ENCODE results near the gene EPAS1. TPM values are rescaled to one million over a fixed set of nuclear protein-coding genes. Genes with fewer than 3 reads are reported as not detected.

Gene EPAS1
- total and polyA plus RNA-seq, 7 donors: 39.2 to 123 (median 80.4) TPM

DNA sequence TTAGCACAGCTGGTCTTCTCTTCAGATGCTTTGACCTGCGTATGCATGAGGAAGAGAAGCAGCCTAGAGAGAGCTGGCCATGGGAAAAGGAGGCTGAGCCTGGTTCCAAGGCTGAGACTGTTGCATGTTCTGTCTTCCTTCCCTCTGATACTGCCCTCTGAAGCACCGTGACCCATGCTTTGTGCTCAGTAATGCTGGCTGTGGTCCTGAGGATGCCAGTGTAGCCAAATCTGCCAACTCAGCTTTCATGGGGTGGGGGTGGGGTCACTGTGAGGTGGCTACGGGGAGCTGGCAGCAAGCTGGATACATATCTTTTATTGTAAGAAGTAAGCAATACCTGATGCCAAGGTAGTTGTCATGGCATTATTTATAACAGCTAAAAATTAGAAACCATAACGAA lies 41.5 kb downstream of the EPAS1 start:
- WGBS, 3 donors: 18 to 26% (median 19%) methylated on average over 4 of the region's 4 CpGs
- TF ChIP-seq, protein P1, sequence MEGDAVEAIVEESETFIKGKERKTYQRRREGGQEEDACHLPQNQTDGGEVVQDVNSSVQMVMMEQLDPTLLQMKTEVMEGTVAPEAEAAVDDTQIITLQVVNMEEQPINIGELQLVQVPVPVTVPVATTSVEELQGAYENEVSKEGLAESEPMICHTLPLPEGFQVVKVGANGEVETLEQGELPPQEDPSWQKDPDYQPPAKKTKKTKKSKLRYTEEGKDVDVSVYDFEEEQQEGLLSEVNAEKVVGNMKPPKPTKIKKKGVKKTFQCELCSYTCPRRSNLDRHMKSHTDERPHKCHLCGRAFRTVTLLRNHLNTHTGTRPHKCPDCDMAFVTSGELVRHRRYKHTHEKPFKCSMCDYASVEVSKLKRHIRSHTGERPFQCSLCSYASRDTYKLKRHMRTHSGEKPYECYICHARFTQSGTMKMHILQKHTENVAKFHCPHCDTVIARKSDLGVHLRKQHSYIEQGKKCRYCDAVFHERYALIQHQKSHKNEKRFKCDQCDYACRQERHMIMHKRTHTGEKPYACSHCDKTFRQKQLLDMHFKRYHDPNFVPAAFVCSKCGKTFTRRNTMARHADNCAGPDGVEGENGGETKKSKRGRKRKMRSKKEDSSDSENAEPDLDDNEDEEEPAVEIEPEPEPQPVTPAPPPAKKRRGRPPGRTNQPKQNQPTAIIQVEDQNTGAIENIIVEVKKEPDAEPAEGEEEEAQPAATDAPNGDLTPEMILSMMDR (IDR thresholded peaks at IDR 0.05): no peak
- DNase-seq: no peak
- intact Hi-C loops (cut with DNase I): loop anchor here (5.0 kb wide), 1 partner anchor 41 kb away; the partner anchor contains the start of gene EPAS1 (in 2 of the 2)
- H3K4me3 ChIP-seq: no peak overlapping the region
- ATAC-seq: no peak
- H3K4me1 ChIP-seq: peaks cover 68% of the 10 kb centered on the region
- no peaks in the 10 kb centered on the region for H3K36me3 ChIP-seq (ENCODE audit: insufficient read depth in 1 of 2, low read depth in 1 of 2)
- H3K9me3 ChIP-seq: no peaks in the 10 kb centered on the region
- H3K27me3 ChIP-seq (ENCODE audit: insufficient read depth in 3 of 3, low read length in 2 of 3): no peaks in the 10 kb centered on the region
- H3K27ac ChIP-seq: no peak overlapping the region

DNA sequence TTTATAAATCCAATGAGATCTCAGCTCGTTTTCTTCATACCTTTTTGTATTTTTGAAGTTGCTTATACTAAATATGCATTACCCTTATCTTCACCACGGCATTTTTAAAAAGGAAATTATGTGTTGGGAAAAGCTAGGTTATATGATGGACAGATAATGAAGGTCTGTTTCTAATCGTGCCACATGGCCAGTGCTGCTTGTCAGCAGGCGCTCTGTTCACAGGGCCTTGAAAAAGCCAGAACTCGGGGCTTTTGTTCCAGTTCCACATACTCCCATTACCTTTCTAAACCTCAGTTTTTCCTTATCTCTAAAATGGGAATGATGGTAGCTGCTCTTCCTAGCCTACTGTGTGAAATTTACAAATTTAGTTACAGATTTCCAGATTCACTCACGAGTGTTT lies 42.0 kb downstream of the EPAS1 start:
- TF ChIP-seq, protein P1 (IDR thresholded peaks at IDR 0.05): no peak
- Histone ChIP-seq H3K4me3 (no peak overlapping the region), H3K27ac (no peak overlapping the region), H3K4me1 (peaks cover 63% of the 10 kb centered on the region), H3K9me3 (no peaks in the 10 kb centered on the region), H3K36me3 (ENCODE audit: insufficient read depth in 1 of 2, low read depth in 1 of 2) (no peaks in the 10 kb centered on the region), H3K27me3 (ENCODE audit: insufficient read depth in 3 of 3, low read length in 2 of 3) (no peaks in the 10 kb centered on the region)
- no peak for DNase-seq
- intact Hi-C loops (cut with DNase I): loop anchor here (5.0 kb wide), 1 partner anchor 42 kb away; the partner anchor contains the start of gene EPAS1 (in 2 of the 2)
- WGBS, 3 donors: 68 to 77% (median 69%) methylated on average over 6 of the region's 6 CpGs
- ATAC-seq: no peak

DNA sequence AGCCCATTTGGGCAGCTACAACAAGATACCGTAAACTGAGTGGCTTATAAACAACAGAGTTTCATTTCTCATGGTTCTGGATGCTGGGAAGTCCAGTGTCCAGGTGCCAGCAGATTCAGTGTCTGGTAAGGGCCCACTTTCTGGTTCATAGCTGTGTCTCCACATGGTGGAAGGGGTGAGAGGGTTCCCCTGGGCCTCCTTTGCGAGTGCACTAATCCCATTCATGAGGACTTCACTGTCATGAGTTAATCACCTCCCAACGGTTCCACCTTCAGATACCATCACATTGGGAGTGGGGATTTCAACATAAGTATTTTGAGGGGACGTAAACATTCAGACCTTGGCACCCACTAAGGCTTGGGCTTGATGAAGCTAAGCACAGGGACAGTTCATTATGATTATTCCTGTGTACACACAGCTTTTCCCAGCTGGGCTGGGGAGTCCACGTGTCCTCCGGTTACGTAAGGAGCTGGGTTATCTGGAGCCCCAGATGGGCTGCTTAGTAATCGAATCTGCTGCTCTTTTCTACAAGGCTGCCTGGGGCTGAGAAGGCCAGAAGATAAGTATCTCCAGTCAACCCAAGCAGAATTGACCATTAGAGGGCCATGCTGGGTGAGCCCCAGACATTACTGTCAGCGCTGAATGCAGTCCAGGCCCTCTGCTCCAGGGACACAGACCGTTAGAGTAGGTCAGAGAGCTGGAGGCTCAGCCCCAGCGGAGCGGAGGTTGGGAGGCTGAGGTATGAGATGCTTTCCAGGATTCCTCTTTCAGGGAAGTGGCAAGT lies 42.7 kb downstream of the EPAS1 start:
- Histone ChIP-seq H3K27ac (peak overlapping the region; percentile 36), H3K27me3 (ENCODE audit: insufficient read depth in 3 of 3, low read length in 2 of 3) (no peaks in the 10 kb centered on the region), H3K4me1 (peaks cover 56% of the 10 kb centered on the region), H3K4me3 (no peak overlapping the region), H3K36me3 (ENCODE audit: insufficient read depth in 1 of 2, low read depth in 1 of 2) (no peaks in the 10 kb centered on the region), H3K9me3 (no peaks in the 10 kb centered on the region)
- WGBS, 3 donors: 65 to 68% (median 66%) methylated on average over 12 of the region's 12 CpGs
- DNase-seq: peak in 1 of 2 donors; percentile 61
- intact Hi-C loops (cut with DNase I): loop anchor here (5.0 kb wide), 1 partner anchor 43 kb away; the partner anchor contains the start of gene EPAS1 (in 2 of the 2)
- TF ChIP-seq, protein P1 (IDR thresholded peaks at IDR 0.05): no peak
- no peak for ATAC-seq

DNA sequence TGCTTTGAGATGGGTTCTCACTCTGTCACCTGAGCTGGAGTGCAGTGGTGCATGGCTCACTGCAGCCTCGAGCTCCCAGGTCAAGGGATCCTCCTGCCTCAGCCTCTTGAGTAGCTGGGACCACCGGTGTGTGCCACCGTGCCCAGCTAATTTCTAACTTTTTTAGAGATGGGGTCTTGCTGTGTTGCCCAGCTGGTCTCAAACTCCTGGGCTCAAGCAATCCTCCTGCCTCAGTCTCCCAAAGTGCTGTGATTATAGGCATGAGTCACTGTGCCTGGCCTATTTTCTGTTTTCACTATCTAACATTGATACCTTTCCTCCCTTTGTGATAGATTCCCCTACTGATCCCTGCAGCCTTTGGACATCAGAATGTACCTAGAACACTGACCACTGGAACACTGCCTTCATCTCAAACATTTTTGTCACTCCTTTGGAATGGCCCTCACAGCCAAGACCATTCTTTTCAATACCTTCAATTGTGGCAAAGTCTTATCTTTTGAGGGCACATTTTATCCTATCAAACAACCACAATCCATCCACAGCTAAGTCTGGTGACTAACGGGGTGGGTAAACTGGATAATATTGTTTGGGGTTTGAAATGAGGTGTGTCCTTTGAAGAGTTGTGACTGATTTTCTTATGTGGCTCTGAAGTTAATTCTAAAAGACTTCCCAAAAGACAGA lies 43.7 kb downstream of the EPAS1 start:
- Histone ChIP-seq H3K4me3 (no peak overlapping the region), H3K27ac (no peak overlapping the region), H3K36me3 (ENCODE audit: insufficient read depth in 1 of 2, low read depth in 1 of 2) (no peaks in the 10 kb centered on the region), H3K9me3 (no peaks in the 10 kb centered on the region), H3K4me1 (peaks cover 49% of the 10 kb centered on the region), H3K27me3 (ENCODE audit: insufficient read depth in 3 of 3, low read length in 2 of 3) (no peaks in the 10 kb centered on the region)
- no peak for ATAC-seq
- TF ChIP-seq, protein P1 (IDR thresholded peaks at IDR 0.05): no peak
- intact Hi-C loops (cut with DNase I): no loop called here
- WGBS, 3 donors: 88 to 93% (median 90%) methylated on average over 4 of the region's 4 CpGs
- no peak for DNase-seq

Data from psoas muscle (tissue), 8 donors.